Measurements from ENCODE around the gene ARHGEF26.
A peak's percentile ranks its signal among the peaks of the same experiment; 100 is the strongest.
"Not testable (repeated sequence)": the region's sequence is repeated elsewhere in the genome, so short reads cannot be mapped to it uniquely, and the experiment has no call there.

The ARHGEF26 gene, protein sequence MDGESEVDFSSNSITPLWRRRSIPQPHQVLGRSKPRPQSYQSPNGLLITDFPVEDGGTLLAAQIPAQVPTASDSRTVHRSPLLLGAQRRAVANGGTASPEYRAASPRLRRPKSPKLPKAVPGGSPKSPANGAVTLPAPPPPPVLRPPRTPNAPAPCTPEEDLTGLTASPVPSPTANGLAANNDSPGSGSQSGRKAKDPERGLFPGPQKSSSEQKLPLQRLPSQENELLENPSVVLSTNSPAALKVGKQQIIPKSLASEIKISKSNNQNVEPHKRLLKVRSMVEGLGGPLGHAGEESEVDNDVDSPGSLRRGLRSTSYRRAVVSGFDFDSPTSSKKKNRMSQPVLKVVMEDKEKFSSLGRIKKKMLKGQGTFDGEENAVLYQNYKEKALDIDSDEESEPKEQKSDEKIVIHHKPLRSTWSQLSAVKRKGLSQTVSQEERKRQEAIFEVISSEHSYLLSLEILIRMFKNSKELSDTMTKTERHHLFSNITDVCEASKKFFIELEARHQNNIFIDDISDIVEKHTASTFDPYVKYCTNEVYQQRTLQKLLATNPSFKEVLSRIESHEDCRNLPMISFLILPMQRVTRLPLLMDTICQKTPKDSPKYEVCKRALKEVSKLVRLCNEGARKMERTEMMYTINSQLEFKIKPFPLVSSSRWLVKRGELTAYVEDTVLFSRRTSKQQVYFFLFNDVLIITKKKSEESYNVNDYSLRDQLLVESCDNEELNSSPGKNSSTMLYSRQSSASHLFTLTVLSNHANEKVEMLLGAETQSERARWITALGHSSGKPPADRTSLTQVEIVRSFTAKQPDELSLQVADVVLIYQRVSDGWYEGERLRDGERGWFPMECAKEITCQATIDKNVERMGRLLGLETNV
- total RNA-seq = 0.21 to 0.24 reads per million in 2 donors

DNA sequence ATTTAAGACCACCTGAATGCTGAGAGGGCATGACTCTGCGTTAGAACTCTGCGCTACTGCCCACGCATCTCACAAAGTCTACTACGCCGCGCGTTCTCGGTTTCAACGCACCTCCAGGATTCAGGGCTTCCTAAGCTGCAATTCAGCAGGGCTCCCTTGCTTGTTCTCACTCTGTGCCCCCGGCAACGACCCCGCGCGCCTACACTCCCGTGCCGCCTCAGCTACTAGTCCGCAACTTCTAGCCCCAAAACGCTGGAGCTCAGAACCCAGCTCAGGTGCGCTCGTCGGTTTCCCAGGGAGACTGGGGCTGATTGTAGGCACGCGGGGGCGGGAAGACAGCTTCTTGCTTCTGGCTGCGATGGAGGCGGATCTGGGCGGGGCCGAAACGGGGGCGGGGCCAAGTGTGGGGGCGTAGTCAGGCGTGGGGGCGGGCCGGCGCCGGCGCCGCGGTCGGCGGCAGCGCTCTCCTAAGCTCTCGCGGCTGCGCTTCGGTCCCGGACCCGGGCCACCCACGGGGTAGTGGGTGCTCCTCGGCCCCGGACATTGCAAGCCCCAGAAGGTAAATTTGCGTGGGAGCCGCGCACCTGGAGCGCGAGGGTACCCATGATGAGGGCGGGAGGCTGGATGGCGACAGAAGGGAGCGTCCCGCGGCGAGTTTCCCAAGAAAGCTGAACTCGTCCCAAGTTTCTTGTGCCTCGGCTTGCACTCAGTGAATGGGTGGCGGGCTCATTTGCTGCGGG, at the start of gene ARHGEF26:
Gene ARHGEF26, plus strand, starts transcription at position 430 of the 740 bp plus-strand sequence. CDS start 603 bp downstream, outside the sequence.
- peak; percentile 67 for DNase-seq

DNA sequence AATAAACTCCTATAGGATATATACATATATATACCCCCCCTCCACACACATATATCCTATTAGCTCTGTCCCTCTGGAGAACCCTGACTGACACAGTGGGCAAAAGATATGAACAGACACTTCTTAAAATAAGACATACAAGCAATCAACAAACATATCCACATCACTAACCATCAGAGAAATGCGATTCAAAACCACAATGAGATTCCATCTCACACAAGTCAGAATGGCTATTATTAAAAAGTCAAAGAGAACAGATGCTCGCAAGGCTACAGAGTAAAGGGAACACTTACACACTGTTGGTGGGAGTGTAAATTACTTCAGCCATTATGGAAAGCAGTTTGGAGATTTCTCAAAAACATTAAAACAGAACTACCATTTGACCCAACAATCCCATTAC, 46.2 kb upstream of the ARHGEF26 start:
- no peak for DNase-seq

DNA sequence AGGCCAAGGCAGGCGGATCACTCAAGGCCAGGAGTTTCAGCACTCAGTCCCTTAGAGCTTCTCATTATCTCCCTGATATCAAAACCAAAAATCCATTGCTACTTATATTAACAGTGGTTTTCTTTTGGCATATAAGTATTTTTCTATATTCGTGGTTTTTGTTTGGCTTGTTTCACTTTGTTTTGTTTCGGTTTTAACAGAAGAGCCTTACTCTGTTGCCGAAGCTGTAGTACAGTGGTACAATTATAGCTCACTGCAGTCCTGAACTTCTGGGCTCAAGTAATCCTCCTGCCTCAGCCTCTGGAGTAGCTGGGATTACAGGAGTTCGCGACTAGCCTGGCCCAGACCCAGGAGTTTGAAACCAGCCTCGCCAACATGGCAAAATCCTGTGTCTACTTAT, 42.5 kb upstream of the ARHGEF26 start:
- DNase-seq = no peak

DNA sequence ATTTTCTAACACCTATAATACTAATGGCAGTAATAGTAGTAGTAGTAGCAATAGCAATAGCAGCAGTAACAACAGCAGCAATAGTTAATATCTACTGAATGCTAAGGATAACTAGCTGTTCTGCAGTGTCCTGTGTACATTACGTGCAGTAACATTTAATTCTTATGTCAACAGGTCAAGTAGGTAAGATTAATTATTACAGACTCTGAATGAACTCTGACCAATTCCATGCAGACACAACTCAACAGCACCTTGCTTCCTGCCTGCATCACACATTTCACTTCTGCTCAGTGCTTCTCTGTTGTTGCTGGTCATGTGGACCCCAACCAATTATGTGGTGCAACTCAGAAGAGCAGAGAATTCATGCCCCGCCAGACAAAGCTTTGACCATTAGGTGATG, 39.9 kb upstream of the ARHGEF26 start:
- no peak for DNase-seq

DNA sequence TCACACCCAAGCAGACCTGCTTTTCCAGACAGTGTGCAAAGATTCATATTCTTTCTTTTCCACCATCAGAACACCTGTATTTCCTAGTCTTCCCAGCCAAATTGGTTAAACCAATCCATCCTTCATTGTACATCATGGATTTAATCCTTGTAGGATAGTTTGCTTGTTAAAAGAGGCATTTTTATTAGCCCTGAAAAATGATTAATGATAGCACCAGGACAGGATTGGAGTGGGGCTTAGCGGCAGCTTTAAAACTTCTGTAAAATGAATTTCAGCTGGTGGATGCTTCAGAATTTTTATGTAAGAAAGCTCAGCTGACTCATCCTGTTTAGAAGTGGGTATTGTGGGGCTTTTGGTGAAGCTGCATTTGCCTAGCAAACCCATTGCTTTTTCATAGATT, 36.1 kb upstream of the ARHGEF26 start:
- no peak for DNase-seq

DNA sequence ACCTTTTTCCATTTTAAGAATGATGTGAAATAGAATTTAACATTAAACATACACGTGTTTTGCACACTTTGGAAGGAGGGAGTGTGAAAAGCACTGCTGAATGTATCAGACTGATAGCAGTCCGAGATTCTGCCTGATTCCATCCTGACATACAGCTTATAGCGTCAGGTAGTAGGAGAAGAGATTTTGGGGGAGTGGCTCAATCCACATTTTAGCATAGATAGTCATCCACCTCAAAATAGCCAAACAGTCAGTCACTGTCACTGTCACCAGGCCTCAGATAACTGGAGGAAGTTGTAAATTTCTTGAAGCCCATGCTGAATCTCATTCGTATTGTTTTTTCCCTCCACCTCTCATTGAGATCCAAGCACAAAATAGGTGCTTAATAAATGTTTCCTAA, 35.4 kb upstream of the ARHGEF26 start:
- no peak for DNase-seq

DNA sequence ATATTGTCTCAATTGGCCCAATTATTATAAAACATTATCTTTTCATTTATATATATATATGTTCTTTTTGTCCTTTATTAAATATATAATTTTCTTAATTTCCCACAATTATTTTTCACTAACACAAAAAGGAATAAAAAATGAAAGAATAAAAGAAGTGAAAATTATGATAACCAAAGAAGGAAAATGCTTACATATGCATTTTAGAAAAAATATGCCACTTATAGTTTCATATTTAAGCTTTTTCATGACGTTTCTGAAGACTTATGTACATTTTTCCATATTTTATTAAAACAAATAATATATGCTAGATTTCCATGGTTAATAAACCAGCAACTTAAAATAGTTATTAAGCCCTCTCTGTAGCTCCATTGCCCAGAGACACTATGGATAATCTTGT, 34.9 kb upstream of the ARHGEF26 start:
- no peak for DNase-seq

DNA sequence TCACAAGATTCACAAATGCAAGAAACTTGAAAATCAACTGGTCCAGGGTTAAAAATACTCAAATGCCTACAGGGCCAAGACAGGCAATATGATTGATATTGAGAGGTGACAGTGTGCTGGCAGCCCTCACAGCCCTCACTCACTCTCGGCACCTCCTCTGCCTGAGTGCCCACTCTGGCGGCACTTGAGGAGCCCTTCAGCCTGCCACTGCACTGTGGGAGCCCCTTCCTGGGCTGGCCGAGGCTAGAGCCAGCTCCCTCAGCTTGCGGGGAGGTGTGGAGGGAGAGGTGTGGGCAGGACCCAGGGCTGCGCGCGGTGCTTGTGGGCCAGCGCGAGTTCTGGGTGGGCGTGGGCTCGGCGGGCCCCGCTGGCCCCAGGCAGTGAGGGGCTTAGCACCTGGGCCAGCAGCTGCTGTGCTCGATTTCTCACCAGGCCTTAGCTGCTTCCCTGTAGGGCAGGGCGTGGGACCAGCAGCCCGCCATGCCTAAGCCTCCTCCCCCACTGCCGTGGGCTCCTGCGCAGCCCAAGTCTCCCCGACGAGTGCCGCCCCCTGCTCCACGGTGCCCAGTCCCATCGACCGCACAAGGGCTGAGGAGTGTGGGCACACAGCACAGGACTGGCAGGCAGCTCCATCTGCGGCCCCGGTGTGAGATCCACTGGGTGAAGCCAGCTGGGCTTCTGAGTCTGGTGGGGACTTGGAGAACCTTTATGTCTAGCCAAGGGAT, 33.3 kb upstream of the ARHGEF26 start:
- DNase-seq = not testable (repeated sequence)

DNA sequence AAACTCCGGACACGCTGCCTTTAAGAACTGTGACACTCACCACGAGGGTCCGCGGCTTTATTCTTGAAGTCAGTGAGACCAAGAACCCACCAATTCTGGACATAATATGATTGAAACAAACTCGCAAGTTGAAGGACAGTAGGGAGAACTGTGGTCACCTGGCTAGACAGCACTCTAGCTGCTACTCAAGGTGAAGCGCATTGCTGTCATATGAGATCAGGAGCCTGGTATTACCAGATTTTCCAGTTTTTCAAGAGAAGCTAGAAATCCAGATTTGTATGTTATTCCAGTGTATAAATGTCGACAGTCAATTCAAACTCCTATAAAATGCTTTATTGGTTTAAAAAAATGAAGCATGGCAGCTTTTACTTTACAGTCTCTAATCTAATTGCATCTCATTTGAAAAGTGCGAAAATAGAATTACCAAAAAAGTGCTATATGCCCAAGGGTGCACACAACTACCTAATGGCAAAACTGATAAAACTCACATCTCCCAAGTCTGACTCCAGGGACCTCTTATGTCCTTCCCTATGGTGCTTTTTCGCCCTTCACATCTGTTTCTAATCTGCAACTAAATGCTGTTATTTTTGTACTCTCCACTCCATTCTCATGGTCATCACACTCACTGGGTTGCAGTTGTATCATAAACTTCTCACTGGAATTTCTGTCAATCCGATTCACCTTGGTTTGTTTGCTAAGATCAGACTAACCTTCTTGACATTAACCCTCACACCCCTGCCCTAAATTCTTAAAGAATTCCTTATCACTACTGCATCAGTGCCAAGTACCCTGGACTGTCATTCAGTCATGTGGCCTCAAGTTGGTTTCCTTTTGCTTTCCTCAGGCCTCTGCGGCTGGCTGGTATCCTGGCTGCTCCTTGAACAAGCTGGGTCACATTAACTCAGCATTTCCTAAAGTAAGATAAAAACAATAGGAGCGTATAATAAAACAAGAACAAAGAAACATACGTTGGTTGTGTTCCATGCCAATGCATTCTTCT, 31.5 kb upstream of the ARHGEF26 start:
- DNase-seq = no peak

DNA sequence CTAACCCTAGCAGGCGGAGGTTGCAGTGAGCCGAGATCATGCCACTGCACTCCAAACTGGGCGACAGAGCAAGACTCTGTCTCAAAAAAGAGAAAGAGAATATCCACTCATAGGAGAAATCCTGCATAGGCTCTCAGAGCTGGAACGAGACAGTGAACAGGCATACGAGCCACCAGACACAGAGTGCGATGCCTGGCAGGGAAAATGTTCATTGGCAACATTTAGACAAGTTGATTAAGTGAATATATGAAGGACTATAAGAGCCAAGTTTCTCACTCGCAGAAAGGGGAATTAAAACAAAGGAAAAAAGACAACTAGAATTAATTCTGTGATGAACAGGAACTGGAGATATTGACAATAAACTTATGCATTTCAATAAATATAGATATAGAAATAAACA, 27.1 kb upstream of the ARHGEF26 start:
- DNase-seq = no peak

DNA sequence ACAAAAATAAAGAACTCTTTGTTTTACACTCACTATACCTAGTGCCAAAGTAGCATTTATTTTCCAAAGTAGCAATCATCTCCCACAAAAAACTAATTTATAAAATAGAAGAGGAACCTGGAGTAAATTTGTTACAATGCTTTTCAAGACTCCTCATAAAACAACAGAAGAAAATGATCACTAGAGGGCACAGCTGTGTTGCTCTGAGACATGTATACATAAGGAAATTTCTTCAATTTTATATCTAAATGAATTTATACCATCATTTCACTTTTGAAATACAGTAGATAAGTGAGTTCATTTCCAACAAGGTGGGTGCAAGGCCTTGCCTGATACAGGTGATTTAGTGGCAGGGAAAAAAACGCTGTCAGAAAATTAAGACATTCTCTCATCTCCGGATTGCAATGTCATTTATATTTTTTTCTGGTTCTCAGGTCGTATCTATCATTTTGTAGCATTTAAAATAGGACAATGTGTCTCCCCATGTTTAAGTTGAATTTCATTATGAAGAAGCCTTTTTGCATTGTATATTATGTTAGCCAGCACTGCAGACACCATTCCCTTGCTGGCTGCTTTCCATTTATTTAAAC, 25.3 kb upstream of the ARHGEF26 start:
- DNase-seq = no peak

DNA sequence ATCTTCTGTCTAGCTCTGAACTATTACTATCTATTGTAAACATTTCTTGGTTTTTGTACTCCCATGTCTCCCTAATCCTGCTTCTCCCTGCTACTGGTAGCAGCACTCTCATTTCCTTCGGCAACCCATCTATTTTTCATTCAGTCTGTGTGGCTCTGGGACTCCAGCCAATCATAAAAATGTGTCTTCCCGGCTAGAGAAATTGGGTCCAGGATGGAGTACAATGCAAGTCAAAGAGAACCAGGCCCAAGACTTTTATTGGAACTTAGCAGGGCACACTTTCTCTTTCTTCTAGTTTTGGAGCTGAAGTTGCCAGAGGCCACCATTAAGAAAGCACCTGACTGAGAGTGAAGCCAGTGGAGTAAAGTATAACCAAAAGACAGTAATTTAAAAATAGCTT, 22.8 kb upstream of the ARHGEF26 start:
- DNase-seq = no peak

DNA sequence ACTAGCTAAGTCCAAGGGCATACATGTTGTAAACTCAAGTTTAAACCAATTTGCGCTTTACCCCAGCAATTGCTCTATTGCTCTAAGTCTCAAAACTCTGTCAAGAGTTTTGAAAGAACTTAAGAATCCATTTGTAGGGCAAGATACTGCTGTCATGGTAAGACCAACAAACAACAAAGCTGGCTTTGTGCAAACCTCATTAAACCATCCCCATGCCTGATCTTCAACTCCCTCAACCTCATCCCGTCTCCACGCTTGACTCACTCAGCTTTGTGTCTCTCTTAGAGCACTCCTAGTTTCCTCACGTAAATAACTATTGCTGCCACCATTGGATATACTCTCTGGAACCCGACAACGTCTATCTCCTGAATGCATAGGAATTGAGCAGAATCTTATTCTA, 20.6 kb upstream of the ARHGEF26 start:
- no peak for DNase-seq

DNA sequence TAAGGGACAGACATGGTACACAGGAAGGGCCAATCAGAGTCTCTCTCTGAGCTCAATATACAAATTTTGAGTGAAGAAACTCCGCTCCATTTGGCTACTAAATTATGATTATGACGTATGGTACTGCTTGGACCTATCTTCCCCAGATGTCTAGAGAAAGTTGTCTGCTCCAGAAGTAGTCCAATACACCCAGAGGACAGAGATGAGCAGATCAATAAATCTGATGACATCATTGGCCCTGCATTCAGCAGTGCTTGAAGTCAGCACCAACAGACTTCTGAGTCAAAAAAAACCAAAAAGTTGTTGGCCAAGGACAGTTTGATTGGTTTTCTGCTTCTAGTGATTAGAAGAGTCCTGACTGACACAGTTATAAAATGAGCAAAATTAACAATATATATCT, 19.9 kb upstream of the ARHGEF26 start:
- DNase-seq = no peak

DNA sequence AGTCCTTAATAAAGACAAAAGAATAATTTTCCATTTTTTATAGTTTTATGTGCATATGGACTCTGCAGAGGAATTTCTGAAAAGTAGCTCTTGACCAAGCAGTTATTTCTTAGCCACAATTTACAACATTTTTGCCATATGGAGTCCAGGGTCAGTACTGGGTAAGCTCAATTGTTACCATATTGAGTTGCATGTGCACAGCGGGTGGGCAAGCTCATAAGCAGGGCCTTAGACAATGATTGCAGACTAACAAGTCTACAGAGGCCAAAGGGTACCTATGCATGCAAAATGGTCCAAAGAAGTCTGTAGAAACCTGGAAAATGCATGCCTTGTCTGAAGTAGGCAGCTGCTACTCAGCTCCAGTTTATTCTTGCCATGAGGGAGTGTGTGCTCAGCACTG, 19.0 kb upstream of the ARHGEF26 start:
- DNase-seq = no peak

DNA sequence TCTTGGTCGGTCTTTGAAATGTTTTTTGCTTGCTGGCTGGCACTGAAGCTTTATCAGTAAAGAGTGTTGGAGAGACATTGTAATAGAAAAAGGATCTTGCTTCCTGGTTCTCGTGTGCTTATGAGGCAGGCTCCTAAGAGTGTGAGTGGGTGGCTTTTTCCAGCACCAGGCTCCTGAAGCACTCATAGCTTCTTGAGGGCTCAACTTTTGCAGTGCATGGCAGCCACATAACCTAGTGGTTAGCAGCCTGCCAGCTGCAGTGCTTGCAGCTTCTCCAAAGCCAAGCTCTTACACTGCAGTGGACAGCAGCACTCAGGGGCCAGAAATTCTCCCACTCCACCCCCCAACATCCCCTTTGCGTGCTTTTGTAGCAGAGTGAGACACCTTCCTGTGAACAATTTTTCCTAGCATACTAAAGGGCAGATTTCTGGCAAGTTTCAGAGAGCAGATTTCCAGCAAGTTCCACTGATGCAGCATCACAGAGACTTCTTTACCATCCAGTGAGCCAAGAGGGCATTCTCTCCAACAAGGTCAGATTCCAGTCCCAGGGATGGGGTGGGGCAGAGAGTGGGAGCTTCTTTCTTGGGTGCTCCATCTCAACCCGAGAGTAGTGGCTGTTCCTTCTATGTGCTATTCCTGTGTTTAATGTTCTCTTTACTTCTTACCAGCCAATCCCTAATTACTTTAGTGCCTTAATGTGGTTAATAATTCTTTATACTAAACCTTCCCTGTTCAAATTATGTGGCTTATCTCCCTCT, 15.8 kb upstream of the ARHGEF26 start:
- no peak for DNase-seq

DNA sequence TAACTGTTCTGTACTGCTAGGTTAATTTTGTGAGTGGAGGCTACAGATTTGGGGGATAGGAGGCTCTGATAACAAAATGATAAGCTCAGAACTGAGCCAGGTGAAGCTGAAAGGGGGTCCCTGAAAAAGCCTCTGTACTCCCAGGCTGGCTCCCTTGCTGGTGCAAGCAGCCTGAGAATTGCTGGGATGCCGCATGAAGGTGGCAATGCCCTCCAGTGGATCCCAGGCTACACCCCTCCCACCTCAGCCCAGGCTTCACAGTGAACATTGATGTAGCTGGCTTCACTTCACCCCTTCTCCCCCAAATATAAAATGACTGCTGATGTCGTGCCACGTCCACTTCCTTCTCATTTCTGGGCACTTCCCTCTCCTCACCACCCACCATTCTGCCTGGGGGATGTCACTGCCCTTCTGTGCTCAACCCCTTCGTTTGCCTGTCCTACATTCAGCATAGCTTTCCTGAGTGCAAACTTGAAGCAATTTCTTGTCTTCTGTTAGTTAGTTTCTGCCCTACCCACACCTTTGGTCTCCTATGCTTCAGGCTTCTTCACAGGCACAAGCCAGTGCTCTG, 9.7 kb upstream of the ARHGEF26 start:
- no peak for DNase-seq

DNA sequence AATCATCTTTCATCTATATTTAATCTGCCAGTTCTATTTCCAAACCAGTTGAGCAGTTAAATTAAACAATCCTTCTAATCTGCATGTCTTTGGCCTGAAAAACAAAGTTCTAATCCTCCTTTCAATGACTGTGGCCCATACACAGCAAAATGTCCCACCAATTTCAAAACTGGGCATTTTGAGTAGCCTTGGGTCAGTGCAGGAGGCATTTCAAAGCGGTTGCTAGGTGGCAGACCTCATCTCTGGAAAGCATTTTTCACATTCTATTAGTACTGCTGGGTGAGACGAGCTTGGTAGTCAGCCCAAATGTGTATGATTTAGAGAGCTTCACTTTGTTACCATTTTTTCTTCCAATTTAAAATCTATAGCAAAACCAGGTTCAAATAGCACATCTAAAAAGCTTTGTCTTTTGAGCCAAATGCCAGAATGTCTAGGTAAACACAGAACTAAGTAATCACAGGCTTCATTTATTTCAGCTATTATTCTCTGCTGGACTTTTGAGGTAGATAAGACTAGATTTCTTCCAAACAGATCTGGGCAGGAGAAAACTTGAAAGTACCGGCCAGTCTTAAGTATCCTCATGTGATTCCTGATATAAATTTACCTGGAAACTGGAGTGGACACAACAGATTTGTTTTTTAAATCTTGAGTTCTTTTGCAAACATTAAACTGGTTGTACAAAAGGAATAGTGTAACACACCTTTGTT, 8.9 kb upstream of the ARHGEF26 start:
- DNase-seq = no peak

DNA sequence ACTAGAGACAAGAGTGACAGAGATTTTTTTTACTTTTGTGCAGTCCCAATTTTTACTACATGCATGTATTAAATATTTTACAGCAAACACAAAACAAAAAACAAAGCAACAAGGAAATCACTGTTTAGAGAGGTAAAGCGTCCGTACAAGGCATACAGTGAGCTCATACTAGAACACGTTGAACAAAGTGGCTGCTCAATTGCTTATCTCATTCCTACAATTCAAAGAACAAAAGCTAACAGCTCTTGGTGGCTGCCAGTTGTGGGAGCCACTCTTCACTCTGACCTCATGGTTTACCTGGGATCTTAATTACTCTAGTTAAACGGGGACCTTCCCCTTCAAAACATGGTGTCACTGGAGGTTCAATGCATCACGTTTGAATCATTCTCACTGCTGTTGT, 7.6 kb upstream of the ARHGEF26 start:
- no peak for DNase-seq

All from T-helper 9 cell (primary cell).